ENCODE measurements around the gene DCST1.

GRCh38 chr1:154992721-154993571 lies 40.7 kb upstream of the DCST1 start:
- peak in 2 of 3 experiments; percentile 34 to 40; a peak in 3 of 6 replicates for TF ChIP-seq CTCF (IDR thresholded peaks at IDR 0.05 in 2 of 3, conservative IDR thresholded peaks at IDR 0.05 in 1 of 3; ENCODE audit: borderline replicate concordance in 1 of 3, insufficient read depth in 1 of 3, low read depth in 2 of 3, low read length in 2 of 3)
- no peak for TF ChIP-seq TCF7L2 (IDR thresholded peaks at IDR 0.05; ENCODE audit: borderline replicate concordance, extremely low read depth, insufficient read depth, insufficient read length)
- TF ChIP-seq ZFX (IDR thresholded peaks at IDR 0.05), result no peak
- no peak for TF ChIP-seq JUND (IDR thresholded peaks at IDR 0.05)
- no peak for TF ChIP-seq ATF3 (IDR thresholded peaks at IDR 0.05)
- TF ChIP-seq EZH2 (IDR thresholded peaks at IDR 0.05), result no peak
- TF ChIP-seq POLR2A (IDR thresholded peaks at IDR 0.05; ENCODE audit: borderline replicate concordance, extremely low read depth, insufficient read depth, insufficient read length), result no peak
- TF ChIP-seq REST (IDR thresholded peaks at IDR 0.05; ENCODE audit: low read depth), result no peak
- TF ChIP-seq SP1 (IDR thresholded peaks at IDR 0.05; ENCODE audit: low read depth), result no peak
